ENCODE data around the gene SLC16A13. TPM values are rescaled to one million over a fixed set of nuclear protein-coding genes. Genes with fewer than 3 reads are reported as not detected.

The SLC16A13 gene
- total RNA-seq, 2 donors from 2014 or later, result 0.56 TPM; not detected in 1

DNA sequence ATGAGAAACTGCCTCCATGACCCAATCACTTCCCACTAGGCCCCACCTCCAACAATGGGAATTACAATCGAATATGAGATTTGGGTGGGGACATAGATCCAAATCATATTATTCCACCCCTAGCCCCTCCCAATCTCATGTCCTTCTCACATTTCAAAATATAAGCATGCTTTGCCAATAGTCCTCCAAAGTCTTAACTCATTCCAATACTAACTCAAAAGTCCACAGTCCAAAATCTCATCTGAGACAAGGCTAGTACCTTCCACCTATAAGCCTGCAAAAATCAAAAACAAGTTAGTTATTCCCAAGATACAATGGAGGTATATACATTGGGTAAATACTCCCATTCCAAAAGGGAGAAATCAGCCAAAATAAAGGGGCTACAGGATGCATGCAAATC lies 31.4 kb downstream of the SLC16A13 start:
- H3K4me3 ChIP-seq, result no peak overlapping the region
- H3K27ac ChIP-seq, result no peak overlapping the region
- H3K9me3 ChIP-seq, result peaks cover 12% of the 10 kb centered on the region
- DNase-seq (ENCODE audit: low spot score), result no peak
- TF ChIP-seq, protein P1, sequence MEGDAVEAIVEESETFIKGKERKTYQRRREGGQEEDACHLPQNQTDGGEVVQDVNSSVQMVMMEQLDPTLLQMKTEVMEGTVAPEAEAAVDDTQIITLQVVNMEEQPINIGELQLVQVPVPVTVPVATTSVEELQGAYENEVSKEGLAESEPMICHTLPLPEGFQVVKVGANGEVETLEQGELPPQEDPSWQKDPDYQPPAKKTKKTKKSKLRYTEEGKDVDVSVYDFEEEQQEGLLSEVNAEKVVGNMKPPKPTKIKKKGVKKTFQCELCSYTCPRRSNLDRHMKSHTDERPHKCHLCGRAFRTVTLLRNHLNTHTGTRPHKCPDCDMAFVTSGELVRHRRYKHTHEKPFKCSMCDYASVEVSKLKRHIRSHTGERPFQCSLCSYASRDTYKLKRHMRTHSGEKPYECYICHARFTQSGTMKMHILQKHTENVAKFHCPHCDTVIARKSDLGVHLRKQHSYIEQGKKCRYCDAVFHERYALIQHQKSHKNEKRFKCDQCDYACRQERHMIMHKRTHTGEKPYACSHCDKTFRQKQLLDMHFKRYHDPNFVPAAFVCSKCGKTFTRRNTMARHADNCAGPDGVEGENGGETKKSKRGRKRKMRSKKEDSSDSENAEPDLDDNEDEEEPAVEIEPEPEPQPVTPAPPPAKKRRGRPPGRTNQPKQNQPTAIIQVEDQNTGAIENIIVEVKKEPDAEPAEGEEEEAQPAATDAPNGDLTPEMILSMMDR (IDR thresholded peaks at IDR 0.05), result no peak
- no peaks in the 10 kb centered on the region for H3K27me3 ChIP-seq (replicated peaks; ENCODE audit: insufficient read depth)
- no peak for ATAC-seq (ENCODE audit: insufficient number of reproducible peaks, low FRiP score, low read depth)
- H3K4me1 ChIP-seq (ENCODE audit: control insufficient read depth in 1 of 2, low read depth in 2 of 2), result no peaks in the 10 kb centered on the region
- no peaks in the 10 kb centered on the region for H3K36me3 ChIP-seq

DNA sequence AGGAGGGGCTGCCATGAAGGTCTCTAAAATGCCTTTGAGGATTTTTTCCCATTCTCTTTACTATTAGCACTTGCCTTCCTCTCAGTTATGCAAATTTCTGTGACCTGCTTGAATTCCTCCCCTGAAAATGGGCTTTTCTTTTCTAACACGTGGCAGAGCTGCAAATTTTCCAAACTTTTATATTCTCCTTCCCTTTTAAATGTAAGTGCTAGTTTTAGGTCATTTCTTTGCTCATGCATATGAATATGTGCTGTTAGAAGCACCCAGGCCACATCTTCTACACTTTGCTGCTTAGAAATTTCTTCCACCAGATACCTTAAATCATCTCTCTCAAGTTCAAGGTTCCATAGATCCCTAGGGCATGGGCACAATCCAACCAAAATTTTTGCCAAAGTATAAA lies 32.5 kb downstream of the SLC16A13 start:
- Histone ChIP-seq H3K27ac (no peak overlapping the region), H3K27me3 (replicated peaks; ENCODE audit: insufficient read depth) (no peaks in the 10 kb centered on the region), H3K4me1 (ENCODE audit: control insufficient read depth in 1 of 2, low read depth in 2 of 2) (no peaks in the 10 kb centered on the region), H3K9me3 (peaks cover 12% of the 10 kb centered on the region), H3K4me3 (no peak overlapping the region), H3K36me3 (no peaks in the 10 kb centered on the region)
- DNase-seq (ENCODE audit: low spot score) (no peak), ATAC-seq (ENCODE audit: insufficient number of reproducible peaks, low FRiP score, low read depth) (no peak)
- TF ChIP-seq, protein P1 (IDR thresholded peaks at IDR 0.05), result no peak

DNA sequence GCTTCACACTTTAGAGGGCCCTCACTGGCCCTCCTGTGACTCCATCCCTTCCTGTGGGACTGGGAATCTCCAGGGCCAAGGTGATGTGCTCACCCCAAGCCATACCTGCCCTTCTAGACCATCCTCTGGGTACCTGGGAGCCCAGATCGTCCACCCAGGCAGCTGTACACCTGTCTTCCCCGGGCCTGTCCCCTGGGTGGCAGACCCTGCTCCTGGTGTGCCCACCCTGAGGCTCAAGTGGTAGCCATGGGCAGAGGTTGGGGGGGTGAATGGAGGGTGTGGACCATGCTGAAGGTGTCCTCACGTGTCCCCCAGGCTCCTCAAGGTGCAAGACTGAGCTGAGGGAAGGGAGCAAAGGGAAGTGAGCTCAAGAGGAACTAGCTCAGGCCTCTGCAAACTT lies 34.9 kb downstream of the SLC16A13 start:
- TF ChIP-seq, protein P1 (IDR thresholded peaks at IDR 0.05), result no peak

GRCh38 chr17:7072406-7072805 lies 36.6 kb downstream of the SLC16A13 start:
- Histone ChIP-seq H3K27ac (no peak overlapping the region), H3K4me1 (ENCODE audit: control insufficient read depth in 1 of 2, low read depth in 2 of 2) (no peaks in the 10 kb centered on the region), H3K9me3 (peaks cover 11% of the 10 kb centered on the region), H3K4me3 (no peak overlapping the region), H3K36me3 (no peaks in the 10 kb centered on the region), H3K27me3 (replicated peaks; ENCODE audit: insufficient read depth) (no peaks in the 10 kb centered on the region)
- TF ChIP-seq, protein P1 (IDR thresholded peaks at IDR 0.05), result no peak
- ATAC-seq (ENCODE audit: insufficient number of reproducible peaks, low FRiP score, low read depth) (no peak), DNase-seq (ENCODE audit: low spot score) (no peak)

More for the DNA sequence above, 34.9 kb downstream of the SLC16A13 start:
- Histone ChIP-seq H3K4me1 (ENCODE audit: control insufficient read depth in 1 of 2, low read depth in 2 of 2) (no peaks in the 10 kb centered on the region), H3K4me3 (no peak overlapping the region), H3K27me3 (replicated peaks; ENCODE audit: insufficient read depth) (no peaks in the 10 kb centered on the region), H3K36me3 (no peaks in the 10 kb centered on the region), H3K27ac (no peak overlapping the region), H3K9me3 (peaks cover 12% of the 10 kb centered on the region)
- ATAC-seq (ENCODE audit: insufficient number of reproducible peaks, low FRiP score, low read depth) (no peak), DNase-seq (ENCODE audit: low spot score) (no peak)

GRCh38 chr17:7074931-7075330 lies 39.1 kb downstream of the SLC16A13 start:
- H3K4me3 ChIP-seq, result no peak overlapping the region
- ATAC-seq (ENCODE audit: insufficient number of reproducible peaks, low FRiP score, low read depth), result no peak
- H3K9me3 ChIP-seq, result no peaks in the 10 kb centered on the region
- no peaks in the 10 kb centered on the region for H3K36me3 ChIP-seq
- TF ChIP-seq, protein P1 (IDR thresholded peaks at IDR 0.05), result no peak
- H3K27me3 ChIP-seq (replicated peaks; ENCODE audit: insufficient read depth), result no peaks in the 10 kb centered on the region
- H3K4me1 ChIP-seq (ENCODE audit: control insufficient read depth in 1 of 2, low read depth in 2 of 2), result no peaks in the 10 kb centered on the region
- no peak overlapping the region for H3K27ac ChIP-seq
- DNase-seq (ENCODE audit: low spot score), result no peak

All from thoracic aorta (tissue), 2 donors.